ENCODE measurements around the gene ARPC1A. TPM values are rescaled to one million over a fixed set of nuclear protein-coding genes. Genes with fewer than 3 reads are reported as not detected.
"Not testable (repeated sequence)": the region's sequence is repeated elsewhere in the genome, so short reads cannot be mapped to it uniquely, and the experiment has no call there.

ARPC1A gene
- total RNA-seq, 1 experiment from 2014 or later = 149 TPM

DNA sequence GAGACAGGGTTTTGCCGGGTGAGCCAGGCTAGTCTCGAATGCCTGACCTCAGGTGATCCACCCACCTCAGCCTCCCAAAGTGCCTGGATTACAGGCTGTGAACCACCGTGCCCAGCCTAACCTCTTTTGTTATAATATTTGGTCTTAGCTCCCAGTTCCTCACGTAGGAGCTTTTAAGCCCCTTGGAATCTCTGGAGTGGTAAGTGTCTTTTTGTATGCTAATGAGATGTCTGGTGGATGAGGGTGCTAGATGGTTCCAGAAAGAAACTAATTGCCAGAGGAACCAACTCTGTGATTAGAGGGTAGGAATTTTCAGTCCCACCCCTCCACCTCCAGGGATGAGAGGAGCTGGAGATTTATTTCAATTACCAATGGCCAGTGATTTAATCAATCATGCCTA is 5.3 kb upstream of the ARPC1A start:
- no TSS peak for BruUV-seq (replicated peaks)
- intact Hi-C loops (cut with micrococcal nuclease) = no loop called here
- Mint-ChIP-seq H3K27ac (ENCODE audit: low read depth, unreplicated experiment) (no peak overlapping the region), H3K27me3 (ENCODE audit: insufficient read depth, unreplicated experiment) (no peaks in the 10 kb centered on the region), H3K9me3 (ENCODE audit: unreplicated experiment) (no peaks in the 10 kb centered on the region), H3K4me1 (ENCODE audit: insufficient read depth, unreplicated experiment) (no peaks in the 10 kb centered on the region), H3K36me3 (ENCODE audit: insufficient read depth, unreplicated experiment) (no peaks in the 10 kb centered on the region), H3K4me3 (ENCODE audit: unreplicated experiment) (no peak overlapping the region)
- DNase-seq (ENCODE audit: unreplicated experiment) = no peak
- ChIA-PET POLR2A (no interaction called here), CTCF (interaction anchor here (1.3 to 1.5 kb wide), 2 partner anchors 7 to 9 kb away, joined by 3 read pairs; no protein-coding TSS in a partner anchor)
- TF ChIP-seq CTCF (IDR thresholded peaks at IDR 0.05; ENCODE audit: unreplicated experiment) = no peak

DNA sequence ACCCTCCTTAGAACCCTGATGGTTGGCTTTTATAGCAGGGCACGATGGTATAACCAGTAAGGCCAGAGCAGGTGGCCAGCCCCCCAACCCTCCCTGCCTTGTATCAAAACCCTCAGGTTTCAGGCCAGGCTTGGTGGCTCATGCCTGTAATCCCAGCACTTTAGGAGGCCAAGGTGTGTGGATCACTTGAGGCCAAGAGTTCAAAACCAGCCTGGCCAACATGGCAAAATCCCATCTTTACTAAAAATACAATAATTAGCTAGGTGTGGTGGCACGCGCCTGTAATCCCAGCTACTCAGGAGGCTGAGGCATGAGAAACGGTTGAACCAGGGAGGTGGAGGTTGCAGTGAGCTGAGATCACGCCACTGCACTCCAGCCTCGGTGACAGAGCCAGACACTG is 3.0 kb upstream of the ARPC1A start:
- CTCF ChIA-PET = interaction anchor here (1.6 kb wide), 1 partner anchor 9 kb away, joined by 12 read pairs; no protein-coding TSS in a partner anchor
- H3K9me3 Mint-ChIP-seq (ENCODE audit: unreplicated experiment); H3K27ac Mint-ChIP-seq (ENCODE audit: low read depth, unreplicated experiment); H3K4me1 Mint-ChIP-seq (ENCODE audit: insufficient read depth, unreplicated experiment); H3K36me3 Mint-ChIP-seq (ENCODE audit: insufficient read depth, unreplicated experiment); H3K27me3 Mint-ChIP-seq (ENCODE audit: insufficient read depth, unreplicated experiment); H3K4me3 Mint-ChIP-seq (ENCODE audit: unreplicated experiment); intact Hi-C loops (cut with micrococcal nuclease); DNase-seq (ENCODE audit: unreplicated experiment); POLR2A ChIA-PET; BruUV-seq (replicated peaks): not testable (repeated sequence)

DNA sequence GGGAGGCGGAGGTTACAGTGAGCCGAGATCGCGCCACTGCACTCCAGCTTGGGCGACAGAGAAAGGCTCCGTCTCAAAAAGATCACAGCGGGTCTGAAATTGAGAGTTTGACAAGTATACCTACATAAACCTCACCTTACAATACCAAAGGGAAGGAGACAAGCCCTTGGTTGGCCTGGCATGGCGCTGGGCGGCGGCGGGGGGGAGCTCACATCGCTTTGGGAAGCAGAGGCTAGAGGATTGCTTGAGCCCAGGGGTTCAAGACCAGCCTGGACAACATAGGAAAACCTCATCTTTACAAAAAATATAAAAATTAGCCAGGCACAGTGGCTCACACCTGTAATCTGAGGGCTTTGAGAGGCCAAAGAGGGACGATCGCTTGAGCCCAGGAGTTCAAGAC is 1.1 kb upstream of the ARPC1A start:
- peak overlapping the region; percentile 82 for H3K4me3 Mint-ChIP-seq (ENCODE audit: unreplicated experiment)
- H3K27me3 Mint-ChIP-seq (ENCODE audit: insufficient read depth, unreplicated experiment) = no peaks in the 10 kb centered on the region
- CTCF ChIA-PET = interaction anchor here (0.6 kb wide), 2 partner anchors 100 to 288 kb away, joined by 3 to 6 read pairs; no protein-coding TSS in a partner anchor
- BruUV-seq (replicated peaks) = no TSS peak
- intact Hi-C loops (cut with micrococcal nuclease) = no loop called here
- no peaks in the 10 kb centered on the region for H3K9me3 Mint-ChIP-seq (ENCODE audit: unreplicated experiment)
- no peak for TF ChIP-seq CTCF (IDR thresholded peaks at IDR 0.05; ENCODE audit: unreplicated experiment)
- POLR2A ChIA-PET = interaction anchor here (1.3 to 2.9 kb wide), 3 partner anchors 9 to 124 kb away, joined by 5 to 22 read pairs (median 6); no protein-coding TSS in a partner anchor
- no peak for DNase-seq (ENCODE audit: unreplicated experiment)
- H3K4me1 Mint-ChIP-seq (ENCODE audit: insufficient read depth, unreplicated experiment) = peaks cover 6% of the 10 kb centered on the region
- H3K36me3 Mint-ChIP-seq (ENCODE audit: insufficient read depth, unreplicated experiment) = peaks cover 9% of the 10 kb centered on the region
- H3K27ac Mint-ChIP-seq (ENCODE audit: low read depth, unreplicated experiment) = no peak overlapping the region

DNA sequence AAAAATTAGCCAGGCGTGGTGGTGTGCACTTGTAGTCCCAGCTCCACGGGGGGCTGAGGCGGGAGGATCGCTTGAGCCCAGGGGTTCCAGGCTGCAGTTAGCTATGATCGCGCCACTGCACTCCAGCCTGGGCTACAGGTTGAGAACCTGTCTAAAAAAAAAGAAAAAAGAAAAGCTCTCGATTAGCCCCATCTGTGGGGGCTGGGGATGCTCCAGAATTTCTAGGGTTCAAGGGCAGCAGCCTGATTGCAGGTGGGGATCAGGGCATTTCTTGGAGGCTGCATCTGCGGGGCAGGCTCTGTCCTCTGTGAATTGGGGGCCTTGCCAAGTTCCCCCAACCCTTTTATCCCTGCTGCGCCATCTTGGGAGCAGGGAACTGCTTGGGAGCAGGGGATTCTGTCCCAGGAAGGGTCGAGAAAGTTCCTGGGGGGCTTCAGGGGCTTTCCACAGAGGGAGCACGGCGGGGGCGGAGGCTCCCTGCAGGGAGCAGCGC is 651 bp upstream of the ARPC1A start:
- Mint-ChIP-seq H3K27ac (ENCODE audit: low read depth, unreplicated experiment) (peak overlapping the region; percentile 81), H3K36me3 (ENCODE audit: insufficient read depth, unreplicated experiment) (peaks cover 9% of the 10 kb centered on the region), H3K4me3 (ENCODE audit: unreplicated experiment) (peak overlapping the region; percentile 82), H3K27me3 (ENCODE audit: insufficient read depth, unreplicated experiment) (no peaks in the 10 kb centered on the region), H3K9me3 (ENCODE audit: unreplicated experiment) (no peaks in the 10 kb centered on the region), H3K4me1 (ENCODE audit: insufficient read depth, unreplicated experiment) (peaks cover 11% of the 10 kb centered on the region)
- TSS peak; percentile 57 for BruUV-seq (replicated peaks)
- TF ChIP-seq CTCF (IDR thresholded peaks at IDR 0.05; ENCODE audit: unreplicated experiment) = no peak
- ChIA-PET POLR2A (interaction anchor here (0.7 to 2.9 kb wide), 17 partner anchors 9 to 756 kb away, joined by 3 to 22 read pairs (median 3); partner anchors contain the start of genes BUD31, CPSF4, PDAP1 and PTCD1), CTCF (interaction anchor here (0.6 to 1.3 kb wide), 4 partner anchors 12 to 198 kb away, joined by 3 to 8 read pairs (median 5); no protein-coding TSS in a partner anchor)
- no peak for DNase-seq (ENCODE audit: unreplicated experiment)
- intact Hi-C loops (cut with micrococcal nuclease) = no loop called here
